GM19025 (cell line): ENCODE data around the gene PCNP.
"Not testable (repeated sequence)": the region's sequence is repeated elsewhere in the genome, so short reads cannot be mapped to it uniquely, and the experiment has no call there.

Experiments
- ATAC-seq: cut with Tn5 transposase; IDR thresholded peaks from one replicate; pipeline ENCODE4 v1.9.1; 2021; ENCODE audit warnings: mild to moderate bottlenecking, low read depth, moderate library complexity; ENCODE audit not compliant: unreplicated experiment

PCNP gene

DNA sequence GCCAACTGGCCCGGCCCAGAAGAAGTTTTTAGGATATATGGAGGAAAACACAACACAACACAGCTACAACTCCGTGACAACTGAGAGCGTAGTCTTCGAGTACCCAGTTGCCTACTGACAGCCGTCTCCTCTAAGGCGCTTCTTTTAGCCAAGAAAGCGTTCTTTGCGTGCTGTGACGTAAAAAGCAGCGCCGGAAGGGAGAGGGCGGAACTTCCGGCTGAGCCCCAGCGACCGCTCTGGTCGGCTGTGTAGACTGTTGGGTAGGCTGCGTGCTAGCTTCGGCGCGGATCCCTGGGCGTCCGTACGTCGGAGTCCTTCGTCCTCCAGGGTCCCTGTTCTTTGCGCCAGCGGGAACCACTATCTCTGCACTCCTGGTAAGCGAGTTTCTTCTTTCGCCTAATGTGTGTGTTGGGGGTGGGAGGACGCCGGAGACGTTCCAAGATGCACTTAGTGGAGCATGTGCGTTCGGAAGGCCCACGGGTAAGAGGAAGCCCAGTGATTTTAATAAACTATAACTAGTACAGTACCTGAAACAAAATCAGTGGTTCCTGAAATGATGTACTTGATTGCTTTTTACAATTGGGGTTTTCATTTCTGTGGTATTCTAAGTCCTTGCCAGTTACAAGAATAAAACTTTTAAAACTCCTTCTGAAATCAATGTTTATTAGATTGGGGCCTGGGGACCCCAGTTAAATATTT lies 12.2 kb upstream of the PCNP start, which contains the start of gene TRMT10C:
TRMT10C (plus strand) TSS at position 239 of the 699 bp plus-strand sequence. CDS start 2,914 bp downstream, outside the sequence.
- peak; percentile 100 for ATAC-seq

DNA sequence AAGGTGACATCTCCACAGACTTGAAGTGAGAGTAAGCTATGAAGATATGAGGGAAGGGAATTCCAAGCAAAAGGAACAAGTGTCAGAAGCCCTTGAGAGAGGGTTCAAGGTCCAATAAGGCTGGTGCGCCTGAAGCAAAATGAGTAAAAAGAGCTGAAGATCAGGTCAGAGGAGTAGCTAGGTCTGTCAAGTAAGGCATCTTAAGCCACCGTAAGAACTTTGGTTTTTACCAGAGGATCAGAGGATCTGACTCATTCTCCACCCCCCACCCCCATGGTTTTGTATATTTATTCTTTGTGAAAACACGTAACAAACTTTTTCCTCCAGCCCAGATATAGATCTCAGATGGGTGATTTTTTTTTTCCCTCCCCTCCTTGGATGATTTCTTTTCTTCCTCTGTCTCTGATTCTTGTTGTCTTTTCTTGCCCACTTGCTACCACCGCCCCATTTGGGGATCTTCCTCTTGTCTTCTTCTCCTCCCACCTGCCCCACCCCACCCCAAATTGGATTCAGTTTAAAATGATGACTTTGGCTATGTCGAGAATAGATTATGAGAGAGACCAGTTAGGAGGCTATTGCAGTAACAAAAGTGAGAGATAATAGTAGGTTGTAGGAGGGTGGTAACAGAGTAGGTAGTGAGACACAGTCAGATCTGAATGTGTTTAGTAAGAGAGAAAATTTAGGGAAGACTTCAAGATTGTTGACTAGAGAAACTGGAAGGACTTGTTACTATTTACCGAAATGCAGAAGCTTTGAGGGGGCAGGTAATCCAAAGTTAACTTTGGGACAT lies 6.3 kb upstream of the PCNP start:
- ATAC-seq, result no peak

DNA sequence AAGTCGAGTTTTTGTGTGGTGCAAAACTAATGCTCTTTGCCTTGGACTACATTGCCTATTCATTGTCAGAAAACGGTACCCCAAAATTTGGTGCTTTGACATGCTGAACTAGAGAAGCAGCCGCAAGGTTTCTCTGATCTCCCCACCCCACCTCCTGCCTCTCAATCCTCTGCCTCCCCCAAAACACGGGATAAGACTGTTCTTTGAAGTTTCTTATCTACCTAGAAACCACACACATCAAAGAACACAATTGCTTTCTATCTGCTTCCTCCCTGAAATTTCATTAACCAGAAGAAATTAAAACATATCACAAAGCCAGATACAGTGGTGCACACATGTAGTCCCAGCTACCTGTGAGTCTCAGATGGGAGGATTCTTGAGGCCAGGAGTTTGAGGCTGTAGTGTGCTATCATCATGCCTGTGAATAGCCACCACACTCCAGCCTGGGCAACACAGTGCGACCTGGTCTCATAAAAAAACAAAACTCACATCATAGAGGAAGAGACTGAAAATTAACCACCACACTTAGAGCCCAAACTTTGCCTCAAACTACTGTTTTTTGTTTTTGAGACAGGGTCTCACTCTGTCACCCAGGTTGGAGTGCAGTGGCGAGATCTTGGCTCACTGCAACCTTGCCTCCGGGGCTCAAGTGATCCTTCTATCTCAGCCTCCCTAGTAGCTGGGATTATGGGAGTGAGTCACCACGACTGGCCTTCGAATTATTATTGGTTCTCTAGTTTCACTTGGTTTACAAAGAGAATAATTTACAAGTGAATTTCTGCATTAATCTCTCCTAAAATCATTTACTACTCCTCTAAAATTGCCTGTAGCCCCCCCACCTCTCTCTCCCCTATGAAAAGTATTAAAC lies 2.7 kb upstream of the PCNP start:
- no peak for ATAC-seq

DNA sequence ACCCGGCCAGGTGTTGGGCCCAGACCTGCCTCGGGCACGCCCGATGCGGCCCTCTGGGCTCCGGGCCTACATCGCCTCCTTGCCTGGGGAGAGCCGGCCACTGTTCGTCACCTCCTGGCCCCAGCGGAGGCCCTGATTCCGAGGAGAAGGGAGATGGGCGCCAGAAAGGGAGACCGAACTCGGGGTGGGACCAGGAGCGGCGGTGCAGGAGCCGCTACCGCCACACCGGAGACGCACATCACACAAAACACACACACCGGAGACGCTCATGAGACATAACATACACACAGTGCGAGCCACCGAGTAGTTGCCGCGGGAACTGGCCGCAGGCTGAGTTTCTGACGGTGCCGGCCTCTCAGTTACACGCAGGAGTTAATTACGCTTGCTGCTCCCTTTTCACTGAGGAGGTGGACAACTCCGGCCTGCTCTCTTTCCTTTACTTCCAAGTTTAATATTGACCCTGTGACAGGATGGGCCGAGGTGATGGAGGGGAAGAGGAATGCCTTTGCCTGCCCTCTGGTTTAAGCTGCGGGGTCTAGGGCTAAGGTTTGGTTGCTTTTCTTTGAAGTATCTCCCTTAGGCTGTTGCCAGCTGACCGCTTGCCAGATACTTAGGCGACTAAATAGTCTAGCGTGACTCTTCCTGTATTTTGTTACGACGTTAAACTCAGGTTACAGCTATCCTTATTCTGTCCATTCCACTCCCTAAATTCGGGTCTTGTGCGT lies 570 bp downstream of the PCNP start:
- peak; percentile 36 for ATAC-seq

DNA sequence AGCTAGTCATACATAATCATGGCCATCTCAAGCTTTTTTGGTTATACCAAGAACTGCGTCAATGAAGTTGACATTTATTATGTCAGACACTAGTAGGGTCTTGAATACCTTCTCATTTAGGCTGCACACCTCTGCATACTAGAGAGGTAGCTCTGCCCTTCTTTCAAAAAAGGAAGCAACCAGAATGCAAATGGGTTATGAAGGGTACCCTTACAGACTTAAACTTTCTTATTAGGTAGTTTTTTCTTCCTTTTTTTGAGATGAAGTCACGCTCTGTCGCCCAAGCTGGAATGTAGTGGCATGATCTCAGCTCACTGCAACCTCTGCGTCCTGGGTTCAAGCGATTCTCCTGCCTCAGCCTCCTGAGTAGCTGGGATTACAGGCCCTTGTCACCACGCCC lies 3.3 kb downstream of the PCNP start:
- ATAC-seq, result no peak

DNA sequence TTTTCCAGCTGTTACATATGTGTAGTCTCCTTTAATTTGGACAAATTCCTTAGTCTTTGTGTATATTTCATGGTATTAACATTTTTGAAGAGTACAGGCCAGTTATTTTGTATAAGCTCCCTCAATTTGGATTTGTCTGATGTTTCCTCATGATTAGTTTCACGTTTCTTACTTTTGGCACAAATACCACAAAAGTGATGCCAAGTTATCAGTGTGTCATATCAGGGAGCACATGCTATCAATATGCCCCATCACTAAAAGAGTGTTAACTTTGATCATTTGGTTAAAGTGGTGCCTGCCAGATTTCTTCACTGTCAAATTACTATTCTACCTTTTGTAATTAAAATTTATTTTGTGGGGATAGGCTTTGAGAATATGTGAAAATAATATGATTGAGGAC lies 14.6 kb downstream of the PCNP start:
- ATAC-seq, result no peak

DNA sequence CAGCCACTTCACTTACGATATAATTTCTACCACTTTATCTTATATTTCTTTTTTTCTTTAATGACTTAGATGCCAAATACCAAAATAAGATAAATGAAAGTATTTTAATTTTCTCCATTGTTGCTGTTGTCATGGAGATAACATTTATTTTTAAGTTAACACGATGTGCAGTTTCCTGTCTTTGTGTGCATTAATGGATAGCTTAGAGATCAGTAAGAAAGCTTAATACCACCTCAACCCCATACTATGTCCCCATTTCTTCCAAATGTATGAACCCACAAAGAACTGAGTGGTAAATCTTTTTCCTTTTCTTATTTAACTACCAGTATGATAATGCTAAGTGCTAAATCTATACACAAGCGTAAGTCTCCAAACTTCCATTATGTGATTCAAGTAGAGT lies 17.1 kb downstream of the PCNP start:
- no peak for ATAC-seq

DNA sequence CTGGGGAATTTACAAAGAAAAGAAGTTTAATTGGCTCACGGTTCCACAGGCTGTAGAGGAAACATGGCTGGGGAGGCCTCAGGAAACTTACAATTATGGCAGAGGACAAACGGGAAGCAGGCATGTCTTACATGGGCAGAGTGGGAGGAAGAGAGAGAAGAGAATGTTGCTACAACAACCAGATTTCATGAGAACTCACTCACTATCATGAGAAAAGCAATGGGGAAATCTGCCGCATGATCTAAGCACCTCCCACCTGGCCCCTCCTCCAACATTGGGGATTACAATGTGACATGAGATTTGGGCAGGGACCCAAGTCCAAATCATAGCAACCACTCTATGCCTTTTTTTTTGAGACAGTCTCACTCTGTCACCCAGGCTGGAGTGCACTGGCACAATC lies 28.8 kb downstream of the PCNP start:
- ATAC-seq, result no peak

DNA sequence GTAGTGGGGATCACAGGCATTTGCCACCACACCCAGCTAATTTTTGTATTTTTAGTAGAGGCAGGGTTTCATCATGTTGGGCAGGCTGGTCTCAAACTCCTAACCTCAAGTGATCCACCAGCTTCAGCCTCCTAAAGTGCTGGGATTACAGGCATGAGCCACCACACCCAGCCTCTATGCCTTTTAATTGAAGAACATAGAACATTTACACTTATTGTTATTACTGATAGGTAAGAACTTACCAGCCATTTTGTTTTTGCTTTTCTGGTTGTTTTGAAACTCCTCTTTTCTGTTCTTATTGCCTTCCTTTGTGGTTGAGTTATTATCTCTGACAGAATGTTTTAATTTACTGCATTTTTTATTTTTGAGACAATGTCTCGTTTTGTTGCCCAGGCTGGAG lies 29.2 kb downstream of the PCNP start:
- no peak for ATAC-seq

DNA sequence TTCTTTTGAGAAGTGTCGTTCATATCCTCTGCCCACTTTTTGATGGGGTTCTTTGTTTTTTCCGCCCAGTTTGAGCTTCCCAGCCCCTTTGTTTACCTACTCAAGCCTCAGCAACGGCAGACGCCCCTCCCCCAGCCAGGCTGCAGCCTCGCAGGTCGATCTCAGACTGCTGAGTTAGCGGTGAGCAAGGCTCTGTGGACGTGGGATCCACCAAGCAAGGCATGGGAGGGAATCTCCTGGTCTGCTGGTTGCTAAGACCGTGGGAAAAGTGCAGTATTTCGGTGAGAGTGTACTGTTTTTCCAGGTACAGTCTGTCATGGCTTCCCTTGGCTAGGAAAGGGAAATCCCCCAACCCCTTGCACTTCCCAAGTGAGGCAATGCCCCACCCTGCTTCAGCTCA lies 31.4 kb downstream of the PCNP start:
- ATAC-seq, result not testable (repeated sequence)

DNA sequence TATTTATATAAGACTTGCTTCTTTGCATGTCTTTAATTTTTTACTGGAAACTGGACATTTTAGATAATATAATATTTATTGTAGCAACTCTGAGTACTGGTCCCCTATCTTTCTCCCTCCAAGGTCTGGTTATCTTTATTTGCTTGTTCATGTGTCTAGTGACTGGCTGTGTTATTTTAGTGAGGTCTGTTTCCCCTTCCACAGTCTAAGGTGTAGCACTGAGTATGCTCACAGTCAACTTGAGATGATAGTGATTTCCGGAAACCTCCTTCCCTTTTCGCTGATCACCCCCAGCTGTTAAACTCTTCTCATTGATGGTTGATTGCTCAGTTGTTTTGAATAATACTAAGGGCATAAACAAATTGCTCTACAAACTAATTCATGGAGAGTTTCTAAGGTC lies 37.0 kb downstream of the PCNP start:
- no peak for ATAC-seq

DNA sequence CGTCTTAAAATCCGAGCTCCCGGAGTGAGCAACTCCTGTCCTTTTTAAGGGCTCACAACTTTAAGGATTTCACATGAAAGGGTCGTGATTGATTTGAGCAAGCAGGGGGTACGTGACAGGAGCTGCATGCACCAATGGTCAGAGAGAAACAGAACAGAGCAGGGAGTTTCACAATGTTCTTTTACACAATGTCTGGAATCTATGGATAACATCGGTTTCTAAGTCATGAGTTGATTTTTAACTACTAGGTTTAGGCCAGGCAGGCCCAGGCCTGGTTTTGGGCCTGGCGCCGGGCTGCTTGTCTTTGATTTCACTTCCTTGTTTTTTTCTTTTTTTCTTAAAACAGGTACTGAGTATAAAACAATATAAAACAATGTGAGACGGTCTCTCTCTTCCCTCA lies 39.0 kb downstream of the PCNP start:
- not testable (repeated sequence) for ATAC-seq

DNA sequence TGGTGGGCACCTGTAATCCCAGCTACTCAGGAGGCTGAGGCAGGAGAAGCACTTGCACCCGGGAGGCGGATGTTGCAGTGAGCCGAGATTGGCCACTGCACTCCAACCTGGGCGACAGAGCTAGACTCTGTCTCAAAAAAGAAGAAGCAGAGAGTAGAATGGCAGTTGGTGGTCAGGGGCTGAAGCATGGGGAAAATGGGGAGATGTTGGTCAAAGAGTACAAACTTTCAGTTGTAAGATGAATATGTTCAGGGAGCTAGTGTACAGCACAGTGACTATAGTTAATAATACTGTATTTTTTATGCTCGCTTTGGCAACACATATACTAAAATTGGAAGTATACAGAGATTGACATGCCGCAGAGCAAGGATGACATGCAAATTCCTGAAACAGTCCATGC lies 41.5 kb downstream of the PCNP start:
- ATAC-seq, result no peak

DNA sequence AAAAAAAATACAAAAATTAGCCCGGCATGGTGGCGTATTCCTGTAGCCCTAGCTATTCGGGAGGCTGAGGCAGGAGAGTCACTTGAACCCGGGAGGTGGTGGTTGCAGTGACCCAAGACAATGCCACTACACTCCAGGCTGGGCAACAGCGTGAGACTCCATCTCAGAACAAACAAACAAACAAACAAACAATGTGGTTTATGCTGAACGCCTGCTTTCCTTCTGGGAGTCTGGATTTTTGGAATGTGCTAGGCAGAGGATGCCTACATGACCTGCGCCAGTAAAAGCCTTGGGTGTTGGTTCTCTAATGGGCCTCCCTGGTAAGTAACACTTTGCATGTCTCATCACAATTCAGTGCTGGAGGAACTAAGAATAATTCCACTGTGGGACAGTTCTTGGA lies 43.5 kb downstream of the PCNP start:
- no peak for ATAC-seq

DNA sequence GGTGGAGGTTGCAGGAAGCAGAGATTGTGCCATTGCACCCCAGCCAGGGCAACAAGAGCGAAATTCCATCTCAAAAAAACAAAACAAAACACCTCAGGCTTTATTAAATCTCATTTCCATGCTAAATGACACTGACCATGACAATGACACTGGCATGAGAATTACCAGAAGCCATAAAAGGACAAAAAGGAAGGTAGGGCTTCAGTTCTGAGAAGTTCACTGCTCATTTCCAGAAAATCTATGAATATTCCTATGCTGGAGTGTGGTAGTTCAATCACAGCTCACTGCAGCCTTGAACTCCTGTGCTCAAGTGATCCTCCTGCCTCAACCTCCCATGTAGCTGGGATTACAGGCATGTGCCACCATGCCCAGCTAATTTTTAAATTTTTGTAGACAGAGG lies 44.7 kb downstream of the PCNP start:
- no peak for ATAC-seq

DNA sequence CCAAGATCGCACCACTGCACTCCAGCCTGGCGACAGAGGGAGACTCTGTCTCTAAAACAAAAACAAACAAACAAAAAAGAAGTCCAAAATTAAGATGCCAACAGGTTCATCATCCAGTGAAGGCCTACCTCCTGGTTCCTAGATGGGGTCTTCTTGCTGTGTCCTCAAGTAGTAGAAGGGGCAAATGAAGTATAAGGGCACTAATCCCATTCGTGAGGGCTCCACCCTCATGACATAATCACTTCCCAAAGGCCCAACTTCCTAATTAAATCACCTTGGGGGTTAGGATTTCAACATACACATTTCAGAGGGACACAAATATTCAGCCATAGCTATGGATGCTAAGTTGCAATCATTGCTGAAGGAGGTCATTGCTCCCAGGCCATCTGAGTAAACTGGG lies 45.8 kb downstream of the PCNP start:
- no peak for ATAC-seq

DNA sequence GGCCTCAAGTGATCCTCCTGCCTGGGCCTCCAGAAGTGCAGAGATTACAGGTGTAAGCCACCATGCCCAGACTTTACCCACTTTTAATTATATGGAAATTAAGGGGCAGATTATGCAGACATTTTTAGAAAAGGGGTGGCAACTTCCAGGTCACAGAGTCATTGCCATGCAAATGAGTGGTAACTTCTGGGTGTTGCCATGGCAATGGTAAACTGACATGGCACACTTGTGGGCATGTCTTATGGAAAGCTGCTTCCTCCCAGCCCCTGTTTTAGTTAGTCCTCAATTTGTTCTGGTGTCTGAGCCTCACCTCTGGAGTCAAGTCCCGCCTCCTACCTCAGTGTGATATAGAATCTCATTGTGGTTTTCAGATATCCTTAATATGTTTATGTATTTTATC lies 49.7 kb downstream of the PCNP start:
- no peak for ATAC-seq

DNA sequence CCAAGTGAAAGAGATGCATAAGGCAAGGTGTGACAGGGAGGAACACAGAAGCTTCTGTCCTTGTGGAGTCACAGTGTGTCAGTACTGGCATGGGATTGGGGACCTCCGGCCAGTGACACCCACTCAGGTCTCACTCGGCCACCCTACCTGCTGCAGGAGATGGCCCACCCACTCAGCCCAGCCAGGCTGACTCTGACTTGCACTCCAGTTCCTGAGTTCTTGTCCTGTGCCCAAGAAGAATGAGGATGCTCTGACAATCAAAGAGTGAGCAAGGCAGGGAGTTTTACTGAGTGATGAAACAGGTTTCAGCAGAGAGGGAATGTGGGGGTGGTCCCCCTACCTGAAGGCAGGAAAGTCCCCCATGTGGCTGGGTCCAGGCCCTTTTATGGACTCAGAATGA lies 50.9 kb downstream of the PCNP start:
- ATAC-seq, result no peak

DNA sequence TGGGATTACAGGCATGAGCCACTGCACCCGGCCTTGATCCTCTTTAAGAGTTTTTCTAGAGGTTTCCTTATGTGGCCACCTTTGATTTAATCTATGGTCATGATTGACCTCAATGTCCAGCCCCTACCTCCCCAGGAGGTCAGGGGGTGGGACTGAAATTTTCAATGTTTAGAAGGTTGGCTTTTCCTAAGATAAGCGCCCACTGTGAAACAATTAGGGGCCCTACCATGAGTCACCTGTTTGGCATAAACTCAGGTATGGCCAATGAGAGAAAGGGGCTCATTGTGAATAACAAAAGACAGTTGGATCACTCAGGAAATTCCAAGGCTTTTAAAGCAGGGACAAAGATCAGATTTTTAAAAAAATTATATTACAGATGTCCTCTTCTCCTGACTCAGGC lies 51.9 kb downstream of the PCNP start:
- ATAC-seq, result no peak

DNA sequence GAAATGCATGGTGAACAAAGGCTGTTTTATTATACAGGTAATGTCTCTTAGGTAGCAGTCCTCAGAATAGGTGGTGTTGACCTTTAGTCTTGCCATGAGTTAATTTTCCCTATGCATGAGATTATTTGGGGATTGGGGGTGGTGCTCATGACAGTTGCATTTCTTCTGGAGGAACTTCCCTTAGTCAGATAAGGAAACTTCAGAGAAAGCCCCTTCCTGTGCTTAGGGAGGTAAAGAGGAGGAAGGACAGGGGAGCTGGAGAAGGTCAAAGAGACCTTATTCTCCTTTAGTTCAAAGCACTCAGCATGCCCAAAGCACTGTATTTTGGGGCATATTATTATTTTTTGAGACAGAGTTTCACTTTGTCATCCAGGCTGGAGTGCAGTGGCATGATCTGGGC lies 55.2 kb downstream of the PCNP start:
- no peak for ATAC-seq
